SK-N-SH (cell line): ENCODE data around the gene PPP2R5D. TPM values are rescaled to one million over a fixed set of nuclear protein-coding genes. Genes with fewer than 3 reads are reported as not detected.

Source experiments
- CTCF ChIA-PET: fragments of 300-600, 350-600 bp; formaldehyde crosslinking; extraction: SDS; loops from one replicate; lab custom pipeline; 2021; lab: Yijun Ruan, JAX
- POLR2A ChIA-PET: fragments of 350-600 bp; sonication (Branson Sonifier 250); formaldehyde crosslinking; extraction: SDS; loops from one replicate; lab custom pipeline; 2020; ENCODE audit warnings: antibody characterized with exemption, inconsistent platforms; lab: Yijun Ruan, JAX
- DNase-seq: peaks from one replicate; pipeline ENCODE4 v3.0.0; 2012
- H2AFZ ChIP-seq: fragments of 200-600 bp; sonication (generic); 2 replicates; pipeline ENCODE4 v1.8.1; 2016; ENCODE audit warnings: antibody characterized with exemption, mild to moderate bottlenecking, low read depth
- H3F3A ChIP-seq: fragments of 200-600 bp; sonication (generic); replicated peaks from 2 replicates; pipeline ENCODE3; 2016; ENCODE audit warnings: antibody characterized with exemption, mild to moderate bottlenecking; ENCODE audit not compliant: insufficient read depth
- H3K27ac ChIP-seq, 2 experiments: fragments of 200-500 bp in 1 of 2; fragments of 200-600 bp in 1 of 2; sonication (Bioruptor generic) in 1 of 2; sonication (generic), shearing (Covaris generic) in 1 of 2; 2 replicates each; pipeline versions ENCODE4 v1.5.1 to v1.6.1; 2014 to 2016; ENCODE audit warnings: low read depth in 2 of 2, inconsistent platforms in 1 of 2, low read length in 1 of 2, mild to moderate bottlenecking in 1 of 2, mixed read lengths in 1 of 2
- H3K27me3 ChIP-seq: fragments of 200-600 bp; sonication (generic), shearing (Covaris generic); 2 replicates; pipeline ENCODE4 v1.6.1; 2016; ENCODE audit warnings: mixed run types; ENCODE audit not compliant: insufficient read depth
- H3K36me3 ChIP-seq, 2 experiments: fragments of 200-500 bp in 1 of 2; fragments of 200-600 bp in 1 of 2; sonication (Bioruptor generic) in 1 of 2; sonication (generic) in 1 of 2; replicated peaks in 1 of 2; 2 replicates each; pipeline versions ENCODE3 to v1.5.1; 2014 to 2016; ENCODE audit warnings: low read length in 1 of 2, mild to moderate bottlenecking in 1 of 2; ENCODE audit not compliant: insufficient read depth in 2 of 2, control insufficient read depth in 1 of 2
- H3K4me1 ChIP-seq, 2 experiments: fragments of 200-500 bp in 1 of 2; fragments of 200-600 bp in 1 of 2; sonication (Bioruptor generic) in 1 of 2; sonication (generic), shearing (Covaris generic) in 1 of 2; 2 replicates each; pipeline versions ENCODE4 v1.5.1 to v1.6.1; 2014 to 2016; ENCODE audit warnings: low read depth in 1 of 2, low read length in 1 of 2, mixed run types in 1 of 2; ENCODE audit not compliant: insufficient read depth in 2 of 2, control insufficient read depth in 1 of 2
- H3K4me2 ChIP-seq: fragments of 200-600 bp; sonication (generic), shearing (Covaris generic); 2 replicates; pipeline ENCODE4 v1.6.1; 2017; ENCODE audit warnings: mixed run types
- H3K4me3 ChIP-seq, 2 experiments: fragments of 200-500 bp in 1 of 2; fragments of 200-600 bp in 1 of 2; sonication (Bioruptor generic) in 1 of 2; sonication (generic), shearing (Covaris generic) in 1 of 2; 2 replicates each; pipeline versions ENCODE4 v1.5.1 to v1.8.1; 2014 to 2016; ENCODE audit warnings: low read depth in 2 of 2, inconsistent platforms in 1 of 2, low read length in 1 of 2, mild to moderate bottlenecking in 1 of 2, mixed read lengths in 1 of 2, moderate library complexity in 1 of 2
- H3K79me2 ChIP-seq: fragments of 200-600 bp; sonication (generic); 2 replicates; pipeline ENCODE4 v1.8.1; 2017; ENCODE audit warnings: mild to moderate bottlenecking; ENCODE audit not compliant: insufficient read depth
- H3K9ac ChIP-seq: fragments of 200-600 bp; sonication (generic); 2 replicates; pipeline ENCODE4 v1.6.1; 2017; ENCODE audit warnings: mixed run types
- H3K9me2 ChIP-seq: fragments of 200-600 bp; sonication (generic); 2 replicates; pipeline ENCODE4 v1.6.1; 2017; ENCODE audit warnings: mixed run types
- H3K9me3 ChIP-seq: fragments of 200-600 bp; sonication (generic); 2 replicates; pipeline ENCODE4 v1.6.1; 2017; ENCODE audit warnings: mixed run types, mild to moderate bottlenecking, moderate library complexity
- H4K20me1 ChIP-seq: fragments of 200-600 bp; sonication (generic); 2 replicates; pipeline ENCODE4 v1.6.1; 2017; ENCODE audit warnings: mild to moderate bottlenecking, mixed run types; ENCODE audit not compliant: insufficient read depth
- EP300 ChIP-seq, 2 experiments: IDR thresholded peaks; 2 replicates each; pipeline versions ENCODE4 v1.4.0 to v1.6.1; 2012; ENCODE audit warnings: borderline replicate concordance in 1 of 2, low read depth in 1 of 2, low read length in 1 of 2
- EZH2phosphoT487 ChIP-seq: fragments of 200-600 bp; sonication (generic); IDR thresholded peaks from 2 replicates; pipeline ENCODE4 v1.6.1; 2017; ENCODE audit warnings: low read depth, mixed run types, mild to moderate bottlenecking, antibody characterized with exemption, moderate library complexity, borderline replicate concordance
- GABPA ChIP-seq: IDR thresholded peaks from 2 replicates; pipeline ENCODE4 v1.4.0; 2012; ENCODE audit warnings: low read depth, mild to moderate bottlenecking
- GATA2 ChIP-seq: sonication (generic); formaldehyde crosslinking; IDR thresholded peaks from 2 replicates; pipeline ENCODE4 v1.5.0; 2020; ENCODE audit warnings: mild to moderate bottlenecking, missing genetic modification reagents
- IRF3 ChIP-seq: fragments of 150-350 bp; IDR thresholded peaks from 2 replicates; pipeline ENCODE4 v1.6.1; 2016; ENCODE audit warnings: mild to moderate bottlenecking, low read depth, low read length
- MXI1 ChIP-seq: IDR thresholded peaks from 2 replicates; pipeline ENCODE4 v1.6.1; 2012; ENCODE audit warnings: mild to moderate bottlenecking, low read depth, low read length, improper control_type of control experiment
- NRF1 ChIP-seq: IDR thresholded peaks from 2 replicates; pipeline ENCODE4 v1.6.1; 2012; ENCODE audit warnings: low read depth, mild to moderate bottlenecking, low read length
- POLR2AphosphoS5 ChIP-seq: IDR thresholded peaks from 2 replicates; pipeline ENCODE4 v1.6.1; 2012; ENCODE audit warnings: low read depth, low read length
- RCOR1 ChIP-seq: fragments of 150-350 bp; IDR thresholded peaks from 2 replicates; pipeline ENCODE4 v1.6.1; 2017; ENCODE audit warnings: antibody characterized with exemption, low read length
- RXRA ChIP-seq: IDR thresholded peaks from 2 replicates; pipeline ENCODE4 v1.4.0; 2012; ENCODE audit warnings: low read depth, mild to moderate bottlenecking, borderline replicate concordance
- SIN3A ChIP-seq: IDR thresholded peaks from 2 replicates; pipeline ENCODE4 v1.6.1; 2012; ENCODE audit warnings: low read depth, mild to moderate bottlenecking, low read length, moderate library complexity, borderline replicate concordance
- TEAD4 ChIP-seq: IDR thresholded peaks from 2 replicates; pipeline ENCODE4 v1.4.0; 2012; ENCODE audit warnings: mild to moderate bottlenecking, borderline replicate concordance; ENCODE audit not compliant: insufficient read depth
- USF1 ChIP-seq: IDR thresholded peaks from 2 replicates; pipeline ENCODE4 v1.4.0; 2012; ENCODE audit warnings: low read depth, borderline replicate concordance
- USF2 ChIP-seq: fragments of 150-350 bp; IDR thresholded peaks from 2 replicates; pipeline ENCODE4 v1.6.1; 2017; ENCODE audit warnings: antibody characterized with exemption, low read length, low read depth, borderline replicate concordance
- ZBTB33 ChIP-seq: IDR thresholded peaks from 2 replicates; pipeline ENCODE4 v1.4.0; 2012; ENCODE audit warnings: low read depth, borderline replicate concordance
- polyA plus RNA-seq, 3 experiments: library from polyadenylated mRNA; depleted of rRNA; stranded (reverse); fragments of >200 nt; gene quantifications; 2 replicates each; pipeline ENCODE4 v1.2.3, GENCODE V29; 2012

The PPP2R5D gene
- polyA plus RNA-seq, 1 of the 3 experiments (the other 2 are of a cell fraction), result 37.6 TPM

DNA sequence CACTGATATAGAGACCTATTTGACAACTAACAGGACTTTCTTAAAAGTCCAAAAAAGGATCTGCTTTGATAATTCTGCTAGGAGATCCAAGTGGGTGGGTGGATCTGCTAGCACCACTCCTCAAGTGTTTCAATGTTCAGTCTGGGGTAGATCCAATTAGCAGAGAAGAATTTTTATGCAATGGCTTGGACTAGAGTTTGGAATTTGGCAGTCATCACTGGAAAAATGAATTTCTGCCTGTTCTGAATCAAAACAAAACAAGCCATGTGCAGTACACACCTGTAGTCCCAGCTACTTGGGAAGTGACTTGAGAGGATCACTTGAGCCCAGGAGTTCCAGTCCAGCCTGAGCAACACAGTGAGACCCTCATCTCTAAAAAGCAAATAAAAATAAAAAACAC, 36.4 kb upstream of the PPP2R5D start:
- ChIA-PET CTCF (no interaction called here), POLR2A (no interaction called here)
- H3K36me3 ChIP-seq, result peaks cover 5 to 7% of the 10 kb centered on the region in 2 experiments
- DNase-seq, result no peak
- no peaks in the 10 kb centered on the region for H3K4me1 ChIP-seq
- H3K9ac ChIP-seq, result no peak overlapping the region
- no peaks in the 10 kb centered on the region for H3K79me2 ChIP-seq
- no peaks in the 10 kb centered on the region for H3K27me3 ChIP-seq
- no peaks in the 10 kb centered on the region for H3K9me2 ChIP-seq
- no peak for TF ChIP-seq RCOR1
- TF ChIP-seq GABPA, result no peak
- TF ChIP-seq USF1, result no peak
- TF ChIP-seq ZBTB33, result no peak
- no peak for TF ChIP-seq TEAD4
- no peak for TF ChIP-seq USF2
- no peak for TF ChIP-seq IRF3
- TF ChIP-seq SIN3A, result no peak
- no peak for TF ChIP-seq EZH2phosphoT487
- no peak for TF ChIP-seq EP300 (IDR thresholded peaks at IDR 0.05; ENCODE audit: borderline replicate concordance in 1 of 2, low read depth in 1 of 2, low read length in 1 of 2)
- TF ChIP-seq RXRA, result no peak
- TF ChIP-seq GATA2 (CRISPR knock-in tag), result no peak
- no peak for TF ChIP-seq POLR2AphosphoS5
- TF ChIP-seq MXI1, result no peak
- TF ChIP-seq NRF1, result no peak
- H3K4me3 ChIP-seq, result no peak overlapping the region
- no peaks in the 10 kb centered on the region for H3K9me3 ChIP-seq
- H3K4me2 ChIP-seq, result no peak overlapping the region
- H2AFZ ChIP-seq, result no peak overlapping the region
- H3F3A ChIP-seq, result no peaks in the 10 kb centered on the region
- no peaks in the 10 kb centered on the region for H4K20me1 ChIP-seq
- no peak overlapping the region for H3K27ac ChIP-seq
